PC-9 (cell line): ENCODE data around the gene ATG10. TPM values are rescaled to one million over a fixed set of nuclear protein-coding genes. Genes with fewer than 3 reads are reported as not detected.
"Not testable (repeated sequence)": the region's sequence is repeated elsewhere in the genome, so short reads cannot be mapped to it uniquely, and the experiment has no call there.

Experiments
- BruUV-seq: library from RNA; stranded (reverse); fragments of 400-500 nt; replicated peaks from 2 replicates; lab custom pipeline; 2021; lab: Mats Ljungman, UMichigan
- CTCF ChIA-PET: fragments of 300-600 bp; sonication (Branson Sonifier 250); formaldehyde crosslinking; loops from one replicate; lab custom pipeline; 2022; ENCODE audit warnings: antibody characterized with exemption; lab: Charles Lee
- POLR2A ChIA-PET: fragments of 300-600 bp; sonication (Branson Sonifier 250); formaldehyde crosslinking; loops from one replicate; lab custom pipeline; 2022; ENCODE audit warnings: antibody characterized with exemption; ENCODE audit not compliant: unreplicated experiment; lab: Charles Lee
- DNase-seq, 2 experiments: peaks; one replicate each; pipeline versions ENCODE4 v3.0.0 to v3.0.0-alpha.2; 2015 to 2022; ENCODE audit warnings: mixed read lengths in 1 of 2
- H2AFZ ChIP-seq: fragments of 200-600 bp; sonication (generic); 2 replicates; pipeline ENCODE4 v1.8.1; 2017; ENCODE audit warnings: antibody characterized with exemption
- H3F3A ChIP-seq: fragments of 200-600 bp; sonication (generic); 2 replicates; pipeline ENCODE4 v1.8.1; 2017; ENCODE audit warnings: antibody characterized with exemption, mild to moderate bottlenecking, low read depth; ENCODE audit not compliant: insufficient read depth
- H3K27ac ChIP-seq: fragments of 200-600 bp; sonication (generic); 2 replicates; pipeline ENCODE4 v1.6.1; 2016; ENCODE audit warnings: mixed run types
- H3K27me3 ChIP-seq: fragments of 200-600 bp; sonication (generic); 2 replicates; pipeline ENCODE4 v1.6.1; 2016; ENCODE audit warnings: low read depth, mixed run types; ENCODE audit not compliant: insufficient read depth
- H3K36me3 ChIP-seq: fragments of 200-600 bp; sonication (generic); 2 replicates; pipeline ENCODE4 v1.6.1; 2016; ENCODE audit warnings: low read depth, mixed run types
- H3K4me1 ChIP-seq: fragments of 200-600 bp; sonication (generic); replicated peaks from 2 replicates; pipeline ENCODE4 v1.6.1; 2016; ENCODE audit warnings: mixed run types; ENCODE audit not compliant: insufficient read depth
- H3K4me2 ChIP-seq: fragments of 200-600 bp; sonication (generic); 2 replicates; pipeline ENCODE4 v1.6.1; 2017; ENCODE audit warnings: mixed run types
- H3K4me3 ChIP-seq: fragments of 200-600 bp; sonication (generic); 2 replicates; pipeline ENCODE4 v1.6.1; 2016; ENCODE audit warnings: mixed run types
- H3K79me2 ChIP-seq: fragments of 200-600 bp; sonication (generic); 2 replicates; pipeline ENCODE4 v1.6.1; 2017; ENCODE audit warnings: low read depth, mixed run types
- H3K9me2 ChIP-seq: fragments of 200-600 bp; sonication (generic); 2 replicates; pipeline ENCODE4 v1.8.1; 2017; ENCODE audit warnings: mild to moderate bottlenecking; ENCODE audit not compliant: insufficient read depth
- H3K9me3 ChIP-seq: fragments of 200-600 bp; sonication (generic); 2 replicates; pipeline ENCODE4 v1.8.1; 2016; ENCODE audit warnings: low read depth; ENCODE audit not compliant: insufficient read depth
- H4K20me1 ChIP-seq: fragments of 200-600 bp; sonication (generic); 2 replicates; pipeline ENCODE4 v1.8.1; 2017; ENCODE audit not compliant: insufficient read depth
- EZH2 ChIP-seq: fragments of 200-600 bp; sonication (generic); IDR thresholded peaks from 2 replicates; pipeline ENCODE4 v1.8.0; 2017; ENCODE audit warnings: antibody characterized with exemption, low read depth
- intact Hi-C: fragments of 100-400 bp; cut with micrococcal nuclease; formaldehyde crosslinking; loops from one replicate; pipeline ENCODE4 v1.10.0; 2022; ENCODE audit not compliant: unreplicated experiment
- total RNA-seq: library from RNA; stranded (reverse); gene quantifications from 2 replicates; pipeline ENCODE4 v1.2.3, GENCODE V29; 2021
- TF ChIP-seq, protein P1 (sequence below): fragments of 200-600 bp; sonication (generic); conservative IDR thresholded peaks from 2 replicates; pipeline ENCODE4 v1.6.1; 2017; ENCODE audit warnings: mixed run types, antibody characterized with exemption, mild to moderate bottlenecking, moderate library complexity

The ATG10 gene
- total RNA-seq, 1 experiment from 2014 or later: 12.7 TPM

GRCh38 chr5:81949462-81949861 is 22.4 kb upstream of the ATG10 start:
- no peaks in the 10 kb centered on the region for H3F3A ChIP-seq
- POLR2A ChIA-PET: no interaction called here
- no peak overlapping the region for H3K27ac ChIP-seq
- CTCF ChIA-PET: no interaction called here
- no peak overlapping the region for H3K4me3 ChIP-seq
- no peaks in the 10 kb centered on the region for H3K9me2 ChIP-seq
- BruUV-seq: no TSS peak
- no peaks in the 10 kb centered on the region for H3K79me2 ChIP-seq
- intact Hi-C loops: no loop called here
- no peaks in the 10 kb centered on the region for H4K20me1 ChIP-seq
- H3K27me3 ChIP-seq: no peaks in the 10 kb centered on the region
- H3K4me1 ChIP-seq: no peaks in the 10 kb centered on the region
- no peaks in the 10 kb centered on the region for H3K36me3 ChIP-seq
- TF ChIP-seq, protein P1, sequence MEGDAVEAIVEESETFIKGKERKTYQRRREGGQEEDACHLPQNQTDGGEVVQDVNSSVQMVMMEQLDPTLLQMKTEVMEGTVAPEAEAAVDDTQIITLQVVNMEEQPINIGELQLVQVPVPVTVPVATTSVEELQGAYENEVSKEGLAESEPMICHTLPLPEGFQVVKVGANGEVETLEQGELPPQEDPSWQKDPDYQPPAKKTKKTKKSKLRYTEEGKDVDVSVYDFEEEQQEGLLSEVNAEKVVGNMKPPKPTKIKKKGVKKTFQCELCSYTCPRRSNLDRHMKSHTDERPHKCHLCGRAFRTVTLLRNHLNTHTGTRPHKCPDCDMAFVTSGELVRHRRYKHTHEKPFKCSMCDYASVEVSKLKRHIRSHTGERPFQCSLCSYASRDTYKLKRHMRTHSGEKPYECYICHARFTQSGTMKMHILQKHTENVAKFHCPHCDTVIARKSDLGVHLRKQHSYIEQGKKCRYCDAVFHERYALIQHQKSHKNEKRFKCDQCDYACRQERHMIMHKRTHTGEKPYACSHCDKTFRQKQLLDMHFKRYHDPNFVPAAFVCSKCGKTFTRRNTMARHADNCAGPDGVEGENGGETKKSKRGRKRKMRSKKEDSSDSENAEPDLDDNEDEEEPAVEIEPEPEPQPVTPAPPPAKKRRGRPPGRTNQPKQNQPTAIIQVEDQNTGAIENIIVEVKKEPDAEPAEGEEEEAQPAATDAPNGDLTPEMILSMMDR: no peak
- TF ChIP-seq EZH2: no peak
- no peaks in the 10 kb centered on the region for H3K9me3 ChIP-seq
- no peak for DNase-seq
- no peak overlapping the region for H2AFZ ChIP-seq
- H3K4me2 ChIP-seq: no peak overlapping the region

- Histone ChIP-seq H3K9me2 (no peaks in the 10 kb centered on the region), H2AFZ (no peak overlapping the region), H3K4me1 (no peaks in the 10 kb centered on the region), H3K27ac (no peak overlapping the region), H3K4me2 (no peak overlapping the region), H3K36me3 (no peaks in the 10 kb centered on the region), H3K4me3 (no peak overlapping the region), H4K20me1 (no peaks in the 10 kb centered on the region), H3K9me3 (no peaks in the 10 kb centered on the region), H3K27me3 (no peaks in the 10 kb centered on the region), H3F3A (no peaks in the 10 kb centered on the region), H3K79me2 (no peaks in the 10 kb centered on the region)
- no peak for DNase-seq
- ChIA-PET CTCF (no interaction called here), POLR2A (no interaction called here)
- intact Hi-C loops: no loop called here
- TF ChIP-seq EZH2: no peak
- TF ChIP-seq, protein P1: no peak
- BruUV-seq: no TSS peak
These were observed 20.8 kb upstream of the ATG10 start for GRCh38 chr5:81950996-81951395.

DNA sequence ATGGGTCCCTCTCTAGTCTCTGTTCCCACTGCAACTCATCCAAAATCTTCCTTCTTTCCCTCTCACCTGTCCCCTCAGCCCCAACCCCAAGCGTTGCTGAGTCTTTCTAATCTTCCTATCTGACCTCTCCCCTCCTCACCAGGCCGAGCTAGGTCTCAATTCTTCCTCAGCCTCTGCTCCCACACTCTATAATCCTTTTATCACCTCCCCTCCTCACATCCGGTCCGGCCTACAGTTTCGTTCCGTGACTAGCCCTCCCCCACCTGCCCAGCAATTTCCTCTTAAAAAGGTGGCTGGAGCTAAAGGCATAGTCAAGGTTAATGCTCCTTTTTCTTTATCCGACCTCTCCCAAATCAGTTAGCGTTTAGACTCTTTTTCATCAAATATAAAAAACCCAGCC is 17.0 kb upstream of the ATG10 start:
- POLR2A ChIA-PET, H3K27ac ChIP-seq, H3K79me2 ChIP-seq, H4K20me1 ChIP-seq, DNase-seq, H3K9me2 ChIP-seq, BruUV-seq, H3K4me1 ChIP-seq, intact Hi-C loops, CTCF ChIA-PET, H3F3A ChIP-seq, H2AFZ ChIP-seq, H3K36me3 ChIP-seq, H3K9me3 ChIP-seq, H3K4me3 ChIP-seq, H3K4me2 ChIP-seq, H3K27me3 ChIP-seq: not testable (repeated sequence)

GRCh38 chr5:81958129-81958528 is 13.7 kb upstream of the ATG10 start:
- H3K9me3 ChIP-seq, H3K27ac ChIP-seq, H2AFZ ChIP-seq, H3F3A ChIP-seq, H3K79me2 ChIP-seq, H3K4me2 ChIP-seq, DNase-seq, H3K9me2 ChIP-seq, intact Hi-C loops, H4K20me1 ChIP-seq, CTCF ChIA-PET, BruUV-seq, POLR2A ChIA-PET, H3K36me3 ChIP-seq, H3K4me3 ChIP-seq, H3K27me3 ChIP-seq, H3K4me1 ChIP-seq: not testable (repeated sequence)
